IMR-90 (cell line): ENCODE results near the gene CLIC5. TPM values are rescaled to one million over a fixed set of nuclear protein-coding genes. Genes with fewer than 3 reads are reported as not detected.
A peak's percentile ranks its signal among the peaks of the same experiment; 100 is the strongest.

ENCODE experiments used
- ATAC-seq: fragments of 200-7000 bp; cut with Tn5 transposase; 2 replicates; pipeline ENCODE4 v1.9.1; 2020; ENCODE audit warnings: low read depth, mild to moderate bottlenecking, moderate library complexity
- BruUV-seq: library from RNA; stranded (reverse); fragments of 400-500 nt; replicated peaks from 2 replicates; lab custom pipeline; 2021; lab: Mats Ljungman, UMichigan
- CTCF ChIA-PET: fragments of 300-600 bp; formaldehyde crosslinking; extraction: SDS; loops from one replicate; lab custom pipeline; 2021; ENCODE audit warnings: antibody characterized with exemption; lab: Yijun Ruan, JAX
- POLR2A ChIA-PET: fragments of 300-600 bp; sonication (Branson Sonifier 250); formaldehyde crosslinking; loops from one replicate; lab custom pipeline; 2022; ENCODE audit warnings: antibody characterized with exemption; ENCODE audit not compliant: unreplicated experiment; lab: Charles Lee
- DNase-seq: peaks from one replicate; pipeline ENCODE4 v3.0.0; 2013
- H2AFZ ChIP-seq: replicated peaks from 2 replicates; pipeline ENCODE3; 2013; ENCODE audit warnings: low read length, mild to moderate bottlenecking; ENCODE audit not compliant: poor library complexity
- H2AK5ac ChIP-seq: 2 replicates; pipeline ENCODE4 v1.6.1; 2013; ENCODE audit warnings: low read depth, low read length, inconsistent platforms
- H2AK9ac ChIP-seq: replicated peaks from 2 replicates; pipeline ENCODE3; 2013; ENCODE audit warnings: mild to moderate bottlenecking, low read depth, low read length, moderate library complexity; ENCODE audit not compliant: poor library complexity
- H2BK120ac ChIP-seq: 2 replicates; pipeline ENCODE4 v1.6.1; 2013; ENCODE audit warnings: low read depth, low read length, inconsistent platforms
- H2BK15ac ChIP-seq: 3 replicates; pipeline ENCODE4 v1.6.1; 2013; ENCODE audit warnings: low read depth, low read length, inconsistent platforms
- H2BK20ac ChIP-seq: 2 replicates; pipeline ENCODE4 v1.6.1; 2013; ENCODE audit warnings: low read depth, mild to moderate bottlenecking, inconsistent platforms, low read length, moderate library complexity
- H2BK5ac ChIP-seq: 2 replicates; pipeline ENCODE4 v1.6.1; 2013; ENCODE audit warnings: mild to moderate bottlenecking, low read depth, low read length, inconsistent platforms; ENCODE audit not compliant: poor library complexity, severe bottlenecking
- H3K14ac ChIP-seq: replicated peaks from 2 replicates; pipeline ENCODE4 v1.6.1; 2013; ENCODE audit warnings: low read depth, low read length, inconsistent platforms
- H3K18ac ChIP-seq: 2 replicates; pipeline ENCODE4 v1.6.1; 2013; ENCODE audit warnings: low read depth, low read length, control low read depth
- H3K23ac ChIP-seq: 2 replicates; pipeline ENCODE4 v1.6.1; 2013; ENCODE audit warnings: low read depth, low read length, inconsistent platforms
- H3K27ac ChIP-seq: 2 replicates; pipeline ENCODE4 v1.5.1; 2013; ENCODE audit warnings: mild to moderate bottlenecking, control low read depth, low read length; ENCODE audit not compliant: insufficient read depth
- H3K27me3 ChIP-seq: 2 replicates; pipeline ENCODE4 v1.6.1; 2013; ENCODE audit warnings: low read length; ENCODE audit not compliant: control insufficient read depth, insufficient read depth
- H3K36me3 ChIP-seq: 2 replicates; pipeline ENCODE4 v1.6.1; 2013; ENCODE audit warnings: low read length, mixed read lengths; ENCODE audit not compliant: control insufficient read depth, insufficient read depth
- H3K4ac ChIP-seq: 2 replicates; pipeline ENCODE4 v1.6.1; 2013; ENCODE audit warnings: low read depth, low read length, inconsistent platforms
- H3K4me1 ChIP-seq: 2 replicates; pipeline ENCODE4 v1.6.1; 2013; ENCODE audit warnings: low read length, mixed read lengths; ENCODE audit not compliant: control insufficient read depth, insufficient read depth
- H3K4me2 ChIP-seq: 2 replicates; pipeline ENCODE4 v1.6.1; 2013; ENCODE audit warnings: low read depth, mild to moderate bottlenecking, control low read depth, low read length, moderate library complexity
- H3K4me3 ChIP-seq: 2 replicates; pipeline ENCODE4 v1.5.1; 2013; ENCODE audit warnings: low read depth, mild to moderate bottlenecking, control low read depth, low read length, moderate library complexity; ENCODE audit not compliant: insufficient read depth
- H3K56ac ChIP-seq: 2 replicates; pipeline ENCODE4 v1.6.1; 2013; ENCODE audit warnings: low read length, inconsistent platforms; ENCODE audit not compliant: insufficient read depth; ENCODE audit errors: extremely low read depth
- H3K79me1 ChIP-seq, 2 experiments: 2 replicates each; pipeline ENCODE4 v1.6.1; 2013; ENCODE audit warnings: low read length in 2 of 2, inconsistent platforms in 1 of 2, low read depth in 1 of 2
- H3K9ac ChIP-seq: 2 replicates; pipeline ENCODE4 v1.6.1; 2013; ENCODE audit warnings: low read depth, low read length, control low read depth
- H3K9me1 ChIP-seq: 2 replicates; pipeline ENCODE4 v1.6.1; 2013; ENCODE audit warnings: low read length, inconsistent platforms; ENCODE audit not compliant: insufficient read depth
- H3K9me3 ChIP-seq: 2 replicates; pipeline ENCODE4 v1.6.1; 2013; ENCODE audit warnings: low read length; ENCODE audit not compliant: control insufficient read depth, insufficient read depth
- H4K20me1 ChIP-seq: 2 replicates; pipeline ENCODE4 v1.6.1; 2013; ENCODE audit warnings: low read length, inconsistent platforms; ENCODE audit not compliant: insufficient read depth
- H4K5ac ChIP-seq: 2 replicates; pipeline ENCODE4 v1.6.1; 2013; ENCODE audit warnings: mild to moderate bottlenecking, low read depth, low read length, control low read depth
- H4K8ac ChIP-seq, 2 experiments: 2 replicates each; pipeline ENCODE4 v1.6.1; 2013; ENCODE audit warnings: low read depth in 2 of 2, low read length in 2 of 2, control low read depth in 1 of 2, inconsistent platforms in 1 of 2
- H4K91ac ChIP-seq: 2 replicates; pipeline ENCODE4 v1.6.1; 2013; ENCODE audit warnings: low read depth, low read length, inconsistent platforms; ENCODE audit not compliant: insufficient read depth
- CTCF ChIP-seq: conservative IDR thresholded peaks from 2 replicates; pipeline ENCODE4 v1.5.1; 2012; ENCODE audit warnings: mild to moderate bottlenecking, low read depth, low read length, improper control_type of control experiment
- FOS ChIP-seq: fragments of 150-350 bp; IDR thresholded peaks from 2 replicates; pipeline ENCODE4 v1.6.1; 2016; ENCODE audit warnings: low read depth, low read length
- RAD21 ChIP-seq: IDR thresholded peaks from 2 replicates; pipeline ENCODE4 v1.6.1; 2012; ENCODE audit warnings: low read length, improper control_type of control experiment
- SMC3 ChIP-seq: fragments of 150-350 bp; IDR thresholded peaks from 2 replicates; pipeline ENCODE4 v1.6.1; 2016; ENCODE audit warnings: low read depth, mild to moderate bottlenecking, antibody characterized with exemption, low read length, moderate library complexity
- WGBS, 2 experiments: methylation state at CpG; one replicate each; pipeline versions ENCODE4 v1.1.5 to v1.1.7; 2013; ENCODE audit warnings: missing lambda C conversion rate in 2 of 2; ENCODE audit not compliant: insufficient read length in 1 of 2; ENCODE audit errors: extremely low coverage in 2 of 2; 5-methylcytosine and 5-hydroxymethylcytosine counted together
- dilution Hi-C: fragments of 300-500 bp; cut with HindIII; formaldehyde crosslinking; loops from one replicate; pipeline ENCODE4 v1.14.3; 2018; ENCODE audit warnings: low sequenced_read_pairs; ENCODE audit not compliant: unreplicated experiment
- in situ Hi-C: fragments of 300-500 bp; cut with MboI; formaldehyde crosslinking; loops from 3 replicates; pipeline ENCODE4 v1.14.3; 2019; ENCODE audit warnings: low sequenced_read_pairs, inconsistent platforms, mixed read lengths
- intact Hi-C: fragments of 100-400 bp; cut with micrococcal nuclease; formaldehyde crosslinking; loops from 2 replicates; pipeline ENCODE4 v1.10.0; 2022
- polyA plus RNA-seq, 3 experiments: library from polyadenylated mRNA; depleted of rRNA; stranded (reverse); fragments of >200 nt; gene quantifications; 2 replicates each; pipeline ENCODE4 v1.2.3, GENCODE V29; 2012; ENCODE audit warnings: low replicate concordance in 1 of 3
- total RNA-seq: library from RNA; depleted of rRNA; stranded (reverse); fragments of >200 nt; gene quantifications from 2 replicates; pipeline ENCODE4 v1.2.3, GENCODE V29; 2012

The CLIC5 gene
- total and polyA plus RNA-seq, 2 of the 4 experiments (the other 2 are of a cell fraction), result not detected

DNA sequence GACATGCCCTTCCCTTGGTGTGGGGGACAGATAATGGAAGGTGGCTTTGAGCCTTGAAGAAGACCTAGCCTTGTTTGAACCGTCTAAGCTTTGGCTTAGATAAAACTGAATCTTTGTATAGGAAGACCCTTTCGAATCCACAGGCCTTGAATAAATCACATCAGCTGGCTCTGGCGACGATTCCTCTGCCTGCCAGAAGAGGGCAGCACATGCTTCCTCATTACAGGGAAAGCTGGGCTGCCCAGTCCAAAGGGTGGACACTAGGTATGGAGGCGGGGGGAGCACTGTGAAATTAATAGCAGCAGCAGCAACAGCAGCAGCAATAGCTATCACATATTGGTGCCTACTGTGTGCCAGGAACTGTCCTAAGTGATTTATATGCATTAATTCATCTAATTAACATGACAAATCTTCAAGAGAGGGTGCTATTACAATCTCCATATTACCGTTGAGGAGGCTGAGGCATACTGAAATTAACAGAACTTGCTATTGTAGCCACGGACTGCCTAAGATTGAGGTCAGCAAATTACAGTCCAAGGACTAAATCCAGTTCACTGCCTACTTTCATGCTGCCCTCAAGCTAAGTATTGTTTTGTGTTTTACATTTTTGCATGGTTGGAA lies 85.1 kb downstream of the CLIC5 start:
- peak; percentile 61 for TF ChIP-seq SMC3
- TF ChIP-seq CTCF, result peak; percentile 84
- no peak for TF ChIP-seq FOS
- TF ChIP-seq RAD21, result peak; percentile 66
- no peak overlapping the region for H3K4me3 ChIP-seq

More for the DNA sequence above, 85.1 kb downstream of the CLIC5 start:
- H2AK5ac ChIP-seq, result no peak overlapping the region
- intact Hi-C loops (loop anchor here (1.0 kb wide), 1 partner anchor 480 kb away; no protein-coding TSS in a partner anchor), in situ Hi-C loops (no loop called here), dilution Hi-C loops (no loop called here)
- H3K27ac ChIP-seq, result no peak overlapping the region
- CTCF ChIA-PET, result interaction anchor here (0.6 to 1.8 kb wide), 14 partner anchors 9 to 1184 kb away, joined by 3 to 7 read pairs (median 4); no protein-coding TSS in a partner anchor
- WGBS, 2 experiments, result no CpG with 5 or more reads among the region's 7 CpGs
- no TSS peak for BruUV-seq
- H3K18ac ChIP-seq, result no peak overlapping the region
- H3K9me3 ChIP-seq, result no peaks in the 10 kb centered on the region
- H2AK9ac ChIP-seq, result no peak overlapping the region
- no peak overlapping the region for H4K8ac ChIP-seq
- no peak overlapping the region for H3K9ac ChIP-seq
- peaks cover 12% of the 10 kb centered on the region for H3K27me3 ChIP-seq
- H2BK15ac ChIP-seq, result no peak overlapping the region
- H3K4me1 ChIP-seq, result no peaks in the 10 kb centered on the region
- no peak overlapping the region for H3K4ac ChIP-seq
- peak overlapping the region; percentile 57 for H2AFZ ChIP-seq
- ATAC-seq (peak; percentile 90), DNase-seq (peak; percentile 41)
- H4K91ac ChIP-seq, result no peak overlapping the region
- no peaks in the 10 kb centered on the region for H4K20me1 ChIP-seq
- no peak overlapping the region for H4K5ac ChIP-seq
- H3K14ac ChIP-seq, result no peak overlapping the region
- no peak overlapping the region for H3K4me2 ChIP-seq
- no peak overlapping the region for H2BK5ac ChIP-seq
- H3K56ac ChIP-seq, result no peak overlapping the region
- no peaks in the 10 kb centered on the region for H3K9me1 ChIP-seq
- H3K36me3 ChIP-seq, result no peaks in the 10 kb centered on the region
- H2BK120ac ChIP-seq, result no peak overlapping the region
- no peak overlapping the region for H3K23ac ChIP-seq
- H3K79me1 ChIP-seq, result no peaks in the 10 kb centered on the region
- POLR2A ChIA-PET, result no interaction called here
- H2BK20ac ChIP-seq, result no peak overlapping the region
